Measurements from ENCODE around the gene CDH26. TPM values are rescaled to one million over a fixed set of nuclear protein-coding genes. Genes with fewer than 3 reads are reported as not detected.

The CDH26 gene
- total and polyA plus RNA-seq, 2 experiments from 2014 or later = 2.0 TPM

- no peak for TF ChIP-seq ZNF331 (CRISPR knock-in tag; IDR thresholded peaks at IDR 0.05; ENCODE audit: low read depth)
- TF ChIP-seq, protein P1, sequence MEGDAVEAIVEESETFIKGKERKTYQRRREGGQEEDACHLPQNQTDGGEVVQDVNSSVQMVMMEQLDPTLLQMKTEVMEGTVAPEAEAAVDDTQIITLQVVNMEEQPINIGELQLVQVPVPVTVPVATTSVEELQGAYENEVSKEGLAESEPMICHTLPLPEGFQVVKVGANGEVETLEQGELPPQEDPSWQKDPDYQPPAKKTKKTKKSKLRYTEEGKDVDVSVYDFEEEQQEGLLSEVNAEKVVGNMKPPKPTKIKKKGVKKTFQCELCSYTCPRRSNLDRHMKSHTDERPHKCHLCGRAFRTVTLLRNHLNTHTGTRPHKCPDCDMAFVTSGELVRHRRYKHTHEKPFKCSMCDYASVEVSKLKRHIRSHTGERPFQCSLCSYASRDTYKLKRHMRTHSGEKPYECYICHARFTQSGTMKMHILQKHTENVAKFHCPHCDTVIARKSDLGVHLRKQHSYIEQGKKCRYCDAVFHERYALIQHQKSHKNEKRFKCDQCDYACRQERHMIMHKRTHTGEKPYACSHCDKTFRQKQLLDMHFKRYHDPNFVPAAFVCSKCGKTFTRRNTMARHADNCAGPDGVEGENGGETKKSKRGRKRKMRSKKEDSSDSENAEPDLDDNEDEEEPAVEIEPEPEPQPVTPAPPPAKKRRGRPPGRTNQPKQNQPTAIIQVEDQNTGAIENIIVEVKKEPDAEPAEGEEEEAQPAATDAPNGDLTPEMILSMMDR (conservative IDR thresholded peaks at IDR 0.05; ENCODE audit: low read depth in 2 of 2) = no peak
- TF ChIP-seq ZNF114 (CRISPR knock-in tag; IDR thresholded peaks at IDR 0.05) = no peak
- no peak for TF ChIP-seq STAT1 (IDR thresholded peaks at IDR 0.05; ENCODE audit: unreplicated experiment)
- no peak for TF ChIP-seq JUNB (IDR thresholded peaks at IDR 0.05; ENCODE audit: unreplicated experiment)
- no peak for TF ChIP-seq EZH2phosphoT487 (IDR thresholded peaks at IDR 0.05; ENCODE audit: unreplicated experiment)
- TF ChIP-seq, protein P2, sequence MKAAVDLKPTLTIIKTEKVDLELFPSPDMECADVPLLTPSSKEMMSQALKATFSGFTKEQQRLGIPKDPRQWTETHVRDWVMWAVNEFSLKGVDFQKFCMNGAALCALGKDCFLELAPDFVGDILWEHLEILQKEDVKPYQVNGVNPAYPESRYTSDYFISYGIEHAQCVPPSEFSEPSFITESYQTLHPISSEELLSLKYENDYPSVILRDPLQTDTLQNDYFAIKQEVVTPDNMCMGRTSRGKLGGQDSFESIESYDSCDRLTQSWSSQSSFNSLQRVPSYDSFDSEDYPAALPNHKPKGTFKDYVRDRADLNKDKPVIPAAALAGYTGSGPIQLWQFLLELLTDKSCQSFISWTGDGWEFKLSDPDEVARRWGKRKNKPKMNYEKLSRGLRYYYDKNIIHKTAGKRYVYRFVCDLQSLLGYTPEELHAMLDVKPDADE (IDR thresholded peaks at IDR 0.05) = no peak
Measured at GRCh38 chr20:60035486-60035885, 77.3 kb downstream of the CDH26 start (continued).

GRCh38 chr20:60036346-60036745 lies 78.1 kb downstream of the CDH26 start:
- Histone ChIP-seq H3K79me2 (replicated peaks; ENCODE audit: insufficient read depth) (no peaks in the 10 kb centered on the region), H2AFZ (no peak overlapping the region), H3F3A (replicated peaks; ENCODE audit: low read depth) (no peaks in the 10 kb centered on the region), H3K4me3 (no peak overlapping the region), H3K36me3 (ENCODE audit: insufficient read depth) (no peaks in the 10 kb centered on the region), H3K9me2 (ENCODE audit: insufficient read depth) (0 out of 2 replicates have a peak, but pooled peaks cover 3% of the 10 kb centered on the region), H3K4me1 (ENCODE audit: insufficient read depth) (no peaks in the 10 kb centered on the region), H3K27ac (ENCODE audit: low read depth) (no peak overlapping the region), H4K20me1 (replicated peaks; ENCODE audit: insufficient read depth) (no peaks in the 10 kb centered on the region), H3K27me3 (ENCODE audit: insufficient read depth) (no peaks in the 10 kb centered on the region), H3K4me2 (no peak overlapping the region)
- TF ChIP-seq CREB1 (CRISPR knock-in tag; IDR thresholded peaks at IDR 0.05; ENCODE audit: low read depth) (no peak), JUNB (IDR thresholded peaks at IDR 0.05; ENCODE audit: unreplicated experiment) (no peak), EZH2 (IDR thresholded peaks at IDR 0.05; ENCODE audit: low read depth, unreplicated experiment) (no peak), NANOG (IDR thresholded peaks at IDR 0.05; ENCODE audit: borderline replicate concordance) (no peak), POLR2AphosphoS5 (IDR thresholded peaks at IDR 0.05; ENCODE audit: low read depth) (no peak), ZNF331 (CRISPR knock-in tag; IDR thresholded peaks at IDR 0.05; ENCODE audit: low read depth) (no peak)
- TF ChIP-seq, protein P1 (conservative IDR thresholded peaks at IDR 0.05; ENCODE audit: low read depth in 2 of 2) = no peak
- Mint-ChIP-seq H3K27me3 (ENCODE audit: insufficient read depth, low read depth, poor library complexity) (peaks cover 4% of the 10 kb centered on the region), H3K4me3 (no peak overlapping the region), H3K4me1 (peaks cover 11% of the 10 kb centered on the region; the same call in 2 of the 3 replicates), H3K27ac (no peak overlapping the region), H3K9me3 (peaks cover 10% of the 10 kb centered on the region; the same call in 2 of the 3 replicates), H3K36me3 (ENCODE audit: low read depth) (peaks cover 10% of the 10 kb centered on the region; the same call in 1 of the 3 replicates)
- no peak for DNase-seq (ENCODE audit: low spot score)
- no peak for ATAC-seq
